ENCODE data around the gene DNASE1L1.

DNASE1L1 gene

GRCh38 chrX:154443992-154444754 is 35.1 kb upstream of the DNASE1L1 start, which contains the start of gene FAM50A:
FAM50A (plus strand) TSS chrX:154444141; CDS start chrX:154444236, 95 bp downstream.
- Histone ChIP-seq H3K4me3 (ENCODE audit: low read depth, low read length) (peak within 1 kb of the TSS; percentile 57), H3K27ac (ENCODE audit: low read depth, low read length) (peak within 1 kb of the TSS; percentile 21), H3K9me3 (ENCODE audit: control insufficient read depth, insufficient read depth, low read length) (peaks cover 34% of the 10 kb centered on the region), H3K9ac (ENCODE audit: low read depth, low read length) (no peak within 1 kb of the TSS; the same call in 1 of the 2 replicates), H3K27me3 (ENCODE audit: control insufficient read depth, insufficient read depth, low read length) (no peaks in the 10 kb centered on the region), H3K4me1 (ENCODE audit: control insufficient read depth, insufficient read depth, low read length) (no peaks in the 10 kb centered on the region), H3K36me3 (ENCODE audit: control insufficient read depth, insufficient read depth, low read length) (peaks cover 39% of the 10 kb centered on the region)

- peaks cover 38% of the 10 kb centered on the region for H3K36me3 ChIP-seq (ENCODE audit: control insufficient read depth, insufficient read depth, low read length)
- no peak overlapping the region for H3K9ac ChIP-seq (ENCODE audit: low read depth, low read length)
- H3K4me1 ChIP-seq (ENCODE audit: control insufficient read depth, insufficient read depth, low read length) = no peaks in the 10 kb centered on the region
- H3K27ac ChIP-seq (ENCODE audit: low read depth, low read length) = peak overlapping the region; percentile 21
- peak overlapping the region; percentile 50 for H3K4me3 ChIP-seq (ENCODE audit: low read depth, low read length)
- peaks cover 34% of the 10 kb centered on the region for H3K9me3 ChIP-seq (ENCODE audit: control insufficient read depth, insufficient read depth, low read length)
- H3K27me3 ChIP-seq (ENCODE audit: control insufficient read depth, insufficient read depth, low read length) = no peaks in the 10 kb centered on the region
Measured at GRCh38 chrX:154443479-154443910, 34.4 kb upstream of the DNASE1L1 start.

GRCh38 chrX:154441984-154442707 is 33.1 kb upstream of the DNASE1L1 start:
- Histone ChIP-seq H3K9ac (ENCODE audit: low read depth, low read length) (no peak overlapping the region), H3K9me3 (ENCODE audit: control insufficient read depth, insufficient read depth, low read length) (peaks cover 36% of the 10 kb centered on the region), H3K27ac (ENCODE audit: low read depth, low read length) (no peak overlapping the region), H3K36me3 (ENCODE audit: control insufficient read depth, insufficient read depth, low read length) (peaks cover 39% of the 10 kb centered on the region), H3K27me3 (ENCODE audit: control insufficient read depth, insufficient read depth, low read length) (no peaks in the 10 kb centered on the region), H3K4me1 (ENCODE audit: control insufficient read depth, insufficient read depth, low read length) (no peaks in the 10 kb centered on the region), H3K4me3 (ENCODE audit: low read depth, low read length) (no peak overlapping the region)

- H3K36me3 ChIP-seq (ENCODE audit: control insufficient read depth, insufficient read depth, low read length) = peaks cover 39% of the 10 kb centered on the region
- H3K9ac ChIP-seq (ENCODE audit: low read depth, low read length) = no peak overlapping the region
- no peak overlapping the region for H3K4me3 ChIP-seq (ENCODE audit: low read depth, low read length)
- H3K9me3 ChIP-seq (ENCODE audit: control insufficient read depth, insufficient read depth, low read length) = peaks cover 30% of the 10 kb centered on the region
- no peaks in the 10 kb centered on the region for H3K4me1 ChIP-seq (ENCODE audit: control insufficient read depth, insufficient read depth, low read length)
- no peak overlapping the region for H3K27ac ChIP-seq (ENCODE audit: low read depth, low read length)
- H3K27me3 ChIP-seq (ENCODE audit: control insufficient read depth, insufficient read depth, low read length) = no peaks in the 10 kb centered on the region
Measured at GRCh38 chrX:154441564-154441963, 32.5 kb upstream of the DNASE1L1 start.

- Histone ChIP-seq H3K27me3 (ENCODE audit: control insufficient read depth, insufficient read depth, low read length) (no peaks in the 10 kb centered on the region), H3K36me3 (ENCODE audit: control insufficient read depth, insufficient read depth, low read length) (peaks cover 39% of the 10 kb centered on the region), H3K9ac (ENCODE audit: low read depth, low read length) (no peak overlapping the region), H3K9me3 (ENCODE audit: control insufficient read depth, insufficient read depth, low read length) (peaks cover 28% of the 10 kb centered on the region; the same call in 1 of the 2 replicates), H3K4me3 (ENCODE audit: low read depth, low read length) (no peak overlapping the region), H3K27ac (ENCODE audit: low read depth, low read length) (no peak overlapping the region), H3K4me1 (ENCODE audit: control insufficient read depth, insufficient read depth, low read length) (no peaks in the 10 kb centered on the region)
Measured at GRCh38 chrX:154440623-154441357, 31.7 kb upstream of the DNASE1L1 start.

- Histone ChIP-seq H3K27ac (ENCODE audit: low read depth, low read length) (no peak overlapping the region), H3K9me3 (ENCODE audit: control insufficient read depth, insufficient read depth, low read length) (peaks cover 22% of the 10 kb centered on the region; the same call in 1 of the 2 replicates), H3K4me1 (ENCODE audit: control insufficient read depth, insufficient read depth, low read length) (no peaks in the 10 kb centered on the region), H3K4me3 (ENCODE audit: low read depth, low read length) (no peak overlapping the region), H3K9ac (ENCODE audit: low read depth, low read length) (no peak overlapping the region), H3K36me3 (ENCODE audit: control insufficient read depth, insufficient read depth, low read length) (peaks cover 43% of the 10 kb centered on the region), H3K27me3 (ENCODE audit: control insufficient read depth, insufficient read depth, low read length) (no peaks in the 10 kb centered on the region)
Measured at GRCh38 chrX:154439841-154440240, 30.8 kb upstream of the DNASE1L1 start.

GRCh38 chrX:154437971-154438893 is 29.2 kb upstream of the DNASE1L1 start:
- no peaks in the 10 kb centered on the region for H3K27me3 ChIP-seq (ENCODE audit: control insufficient read depth, insufficient read depth, low read length)
- no peaks in the 10 kb centered on the region for H3K4me1 ChIP-seq (ENCODE audit: control insufficient read depth, insufficient read depth, low read length)
- peak overlapping the region; percentile 76 for H3K4me3 ChIP-seq (ENCODE audit: low read depth, low read length)
- peaks cover 58% of the 10 kb centered on the region for H3K36me3 ChIP-seq (ENCODE audit: control insufficient read depth, insufficient read depth, low read length)
- H3K9ac ChIP-seq (ENCODE audit: low read depth, low read length) = no peak overlapping the region
- peaks cover 37% of the 10 kb centered on the region for H3K9me3 ChIP-seq (ENCODE audit: control insufficient read depth, insufficient read depth, low read length)
- H3K27ac ChIP-seq (ENCODE audit: low read depth, low read length) = no peak overlapping the region

GRCh38 chrX:154436983-154437752 is 28.1 kb upstream of the DNASE1L1 start, which contains the start of gene GDI1:
GDI1 (plus strand) TSS chrX:154437154; CDS start chrX:154437255, 101 bp downstream.
- no peaks in the 10 kb centered on the region for H3K27me3 ChIP-seq (ENCODE audit: control insufficient read depth, insufficient read depth, low read length)
- peak within 1 kb of the TSS; percentile 76 for H3K4me3 ChIP-seq (ENCODE audit: low read depth, low read length)
- H3K36me3 ChIP-seq (ENCODE audit: control insufficient read depth, insufficient read depth, low read length) = peaks cover 57% of the 10 kb centered on the region
- H3K9ac ChIP-seq (ENCODE audit: low read depth, low read length) = no peak within 1 kb of the TSS; the same call in 1 of the 2 replicates
- peaks cover 45% of the 10 kb centered on the region for H3K9me3 ChIP-seq (ENCODE audit: control insufficient read depth, insufficient read depth, low read length)
- H3K4me1 ChIP-seq (ENCODE audit: control insufficient read depth, insufficient read depth, low read length) = no peaks in the 10 kb centered on the region
- H3K27ac ChIP-seq (ENCODE audit: low read depth, low read length) = peak within 1 kb of the TSS; percentile 84

GRCh38 chrX:154436374-154436982 is 27.4 kb upstream of the DNASE1L1 start:
- H3K36me3 ChIP-seq (ENCODE audit: control insufficient read depth, insufficient read depth, low read length) = peaks cover 56% of the 10 kb centered on the region
- H3K9me3 ChIP-seq (ENCODE audit: control insufficient read depth, insufficient read depth, low read length) = peaks cover 47% of the 10 kb centered on the region
- no peaks in the 10 kb centered on the region for H3K4me1 ChIP-seq (ENCODE audit: control insufficient read depth, insufficient read depth, low read length)
- H3K27me3 ChIP-seq (ENCODE audit: control insufficient read depth, insufficient read depth, low read length) = no peaks in the 10 kb centered on the region
- peak overlapping the region; percentile 84 for H3K27ac ChIP-seq (ENCODE audit: low read depth, low read length)
- peak overlapping the region; percentile 76 for H3K4me3 ChIP-seq (ENCODE audit: low read depth, low read length)
- no peak overlapping the region; the same call in 1 of the 2 replicates for H3K9ac ChIP-seq (ENCODE audit: low read depth, low read length)
